ENCODE data around the gene HEXB.

DNA sequence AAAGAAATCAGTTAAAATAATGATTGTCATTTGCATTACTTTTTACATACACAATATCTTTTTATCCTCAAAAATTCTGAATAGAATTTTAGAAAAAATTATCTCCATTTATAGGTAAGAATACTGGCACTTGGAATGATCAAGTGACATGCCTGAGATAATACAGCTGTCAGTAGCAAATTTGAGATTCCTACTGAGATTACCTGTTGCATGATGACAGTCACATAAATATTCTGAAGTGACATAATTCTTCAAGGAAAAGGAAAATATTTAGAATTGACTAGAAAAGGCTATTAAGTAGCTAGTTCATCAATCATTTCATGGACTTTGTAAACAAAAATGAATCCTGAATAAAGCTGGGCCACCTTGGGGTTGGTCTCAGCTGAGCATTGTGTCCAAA is 29.3 kb upstream of the HEXB start:
- TF ChIP-seq EZH2 (IDR thresholded peaks at IDR 0.05): no peak
- no peak for TF ChIP-seq POLR2AphosphoS5 (IDR thresholded peaks at IDR 0.05; ENCODE audit: borderline replicate concordance, low read depth, low read length)
- no peak for TF ChIP-seq FOXP2 (optimal IDR thresholded peaks at IDR 0.05; ENCODE audit: control extremely low read depth, extremely low read length, insufficient read depth)
